Progenitor cell of endocrine pancreas (in vitro differentiated cells): ENCODE measurements around the gene PDPK1. TPM values are rescaled to one million over a fixed set of nuclear protein-coding genes. Genes with fewer than 3 reads are reported as not detected.
A peak's percentile ranks its signal among the peaks of the same experiment; 100 is the strongest.
"Not testable (repeated sequence)": the region's sequence is repeated elsewhere in the genome, so short reads cannot be mapped to it uniquely, and the experiment has no call there.

ENCODE experiments used
- DNase-seq: peaks from one replicate; pipeline ENCODE4 v3.0.0; 2021; ENCODE audit warnings: low spot score; ENCODE audit not compliant: unreplicated experiment
- H3K27ac Mint-ChIP-seq: 2 replicates; pipeline ENCODE4 v1.8.0; 2021; ENCODE audit warnings: mild to moderate bottlenecking, moderate library complexity, mixed read lengths
- H3K27me3 Mint-ChIP-seq: 2 replicates; pipeline ENCODE4 v1.8.0; 2021; ENCODE audit warnings: mixed read lengths
- H3K36me3 Mint-ChIP-seq: 2 replicates; pipeline ENCODE4 v1.8.0; 2022; ENCODE audit warnings: mixed read lengths; ENCODE audit not compliant: insufficient read depth
- H3K4me1 Mint-ChIP-seq: 2 replicates; pipeline ENCODE4 v1.8.0; 2021; ENCODE audit warnings: low read depth, mixed read lengths
- H3K4me3 Mint-ChIP-seq: 2 replicates; pipeline ENCODE4 v1.8.0; 2021; ENCODE audit warnings: low read depth, mild to moderate bottlenecking, moderate library complexity, mixed read lengths
- H3K9me3 Mint-ChIP-seq: 2 replicates; pipeline ENCODE4 v1.8.0; 2021; ENCODE audit warnings: low read depth, mixed read lengths
- total RNA-seq: library from RNA; stranded (reverse); gene quantifications from 2 replicates; pipeline ENCODE4 v1.2.1, GENCODE V29; 2021
- TF ChIP-seq, protein P1 (sequence below): fragments of 200-600 bp; sonication (generic); IDR thresholded peaks from one replicate; pipeline ENCODE4 v1.5.0; 2021; ENCODE audit warnings: antibody characterized with exemption, mild to moderate bottlenecking; ENCODE audit not compliant: unreplicated experiment

PDPK1 gene
- total RNA-seq, 1 donor from 2014 or later = 45.0 TPM

DNA sequence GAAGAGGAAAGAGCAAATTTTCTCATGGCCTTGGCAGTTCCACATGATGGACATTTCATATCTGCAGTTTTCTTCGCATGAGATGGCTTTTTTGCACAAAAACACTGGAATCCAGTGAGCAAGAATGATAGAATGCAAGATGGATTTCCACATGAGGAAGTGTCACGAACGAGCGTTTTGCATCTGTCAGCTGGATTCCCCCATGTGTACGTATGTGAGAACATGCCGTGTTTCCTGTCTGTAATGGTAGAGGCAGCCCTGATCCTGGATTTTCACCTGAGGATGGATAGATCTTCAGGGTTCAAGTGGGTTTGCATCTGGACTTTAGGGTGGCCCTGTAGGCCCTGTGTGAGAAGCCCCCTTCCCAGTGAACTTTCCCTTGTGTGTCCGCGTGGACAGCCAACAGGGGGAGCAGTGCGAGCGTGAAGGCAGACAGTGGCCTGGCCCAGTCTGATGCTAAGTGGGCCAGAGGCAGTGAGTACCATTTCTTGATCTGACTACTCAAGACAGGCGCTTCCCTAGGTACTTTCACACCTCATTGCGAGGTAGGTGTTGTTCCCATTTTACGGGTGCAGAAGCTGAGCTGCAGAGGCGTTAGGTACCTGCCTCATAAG lies 2.1 kb downstream of the PDPK1 start:
- H3K9me3 Mint-ChIP-seq, DNase-seq, H3K27me3 Mint-ChIP-seq, H3K27ac Mint-ChIP-seq, H3K36me3 Mint-ChIP-seq, H3K4me1 Mint-ChIP-seq: not testable (repeated sequence)
- peak overlapping the region; percentile 71 for H3K4me3 Mint-ChIP-seq
- TF ChIP-seq, protein P1, sequence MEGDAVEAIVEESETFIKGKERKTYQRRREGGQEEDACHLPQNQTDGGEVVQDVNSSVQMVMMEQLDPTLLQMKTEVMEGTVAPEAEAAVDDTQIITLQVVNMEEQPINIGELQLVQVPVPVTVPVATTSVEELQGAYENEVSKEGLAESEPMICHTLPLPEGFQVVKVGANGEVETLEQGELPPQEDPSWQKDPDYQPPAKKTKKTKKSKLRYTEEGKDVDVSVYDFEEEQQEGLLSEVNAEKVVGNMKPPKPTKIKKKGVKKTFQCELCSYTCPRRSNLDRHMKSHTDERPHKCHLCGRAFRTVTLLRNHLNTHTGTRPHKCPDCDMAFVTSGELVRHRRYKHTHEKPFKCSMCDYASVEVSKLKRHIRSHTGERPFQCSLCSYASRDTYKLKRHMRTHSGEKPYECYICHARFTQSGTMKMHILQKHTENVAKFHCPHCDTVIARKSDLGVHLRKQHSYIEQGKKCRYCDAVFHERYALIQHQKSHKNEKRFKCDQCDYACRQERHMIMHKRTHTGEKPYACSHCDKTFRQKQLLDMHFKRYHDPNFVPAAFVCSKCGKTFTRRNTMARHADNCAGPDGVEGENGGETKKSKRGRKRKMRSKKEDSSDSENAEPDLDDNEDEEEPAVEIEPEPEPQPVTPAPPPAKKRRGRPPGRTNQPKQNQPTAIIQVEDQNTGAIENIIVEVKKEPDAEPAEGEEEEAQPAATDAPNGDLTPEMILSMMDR = peak; percentile 50

DNA sequence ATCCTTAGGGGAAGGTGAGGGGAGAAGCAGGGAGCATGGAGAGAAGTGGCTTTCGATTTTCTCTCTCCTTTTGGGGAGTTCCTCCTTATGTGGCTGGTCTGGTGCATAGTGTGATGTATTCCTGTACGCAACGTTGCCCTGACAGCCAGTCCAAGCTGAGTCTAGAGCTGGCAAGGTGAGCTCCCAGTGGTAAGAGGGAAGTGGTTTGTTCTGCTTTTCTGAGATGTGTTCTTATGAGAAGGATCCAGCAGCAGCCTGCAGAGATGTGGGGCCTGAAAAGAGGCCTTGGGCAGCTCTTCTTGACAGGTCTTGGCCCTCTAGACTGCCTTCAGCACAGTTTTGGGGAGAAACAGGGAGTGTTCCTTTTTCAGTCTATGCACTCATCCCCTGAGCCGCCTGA lies 3.1 kb downstream of the PDPK1 start:
- not testable (repeated sequence) for DNase-seq, H3K9me3 Mint-ChIP-seq, H3K4me3 Mint-ChIP-seq, H3K27me3 Mint-ChIP-seq, H3K36me3 Mint-ChIP-seq, H3K4me1 Mint-ChIP-seq
- H3K27ac Mint-ChIP-seq = peak overlapping the region; percentile 62

DNA sequence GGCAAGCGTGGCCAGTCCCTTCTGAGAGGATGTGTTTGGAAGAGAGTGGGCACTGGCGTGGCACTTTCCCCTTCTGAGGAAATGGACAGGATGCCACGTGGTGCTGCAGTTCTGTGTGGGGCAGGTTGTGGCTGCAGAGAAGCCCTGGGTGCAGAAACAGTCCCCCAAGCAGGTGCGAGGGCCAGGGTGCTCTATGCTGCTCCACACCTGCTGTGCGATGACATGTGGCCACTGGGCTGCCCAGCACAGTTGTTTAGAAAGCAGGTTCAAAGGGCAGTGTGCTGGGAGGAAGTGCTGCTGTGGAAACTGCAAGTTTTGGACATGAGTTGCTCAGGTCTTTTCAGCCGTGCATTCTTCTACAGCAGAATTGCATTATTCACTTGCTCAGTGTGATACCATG lies 3.6 kb downstream of the PDPK1 start:
- H3K4me3 Mint-ChIP-seq, H3K27ac Mint-ChIP-seq, H3K27me3 Mint-ChIP-seq, H3K4me1 Mint-ChIP-seq, DNase-seq, H3K36me3 Mint-ChIP-seq, H3K9me3 Mint-ChIP-seq: not testable (repeated sequence)

DNA sequence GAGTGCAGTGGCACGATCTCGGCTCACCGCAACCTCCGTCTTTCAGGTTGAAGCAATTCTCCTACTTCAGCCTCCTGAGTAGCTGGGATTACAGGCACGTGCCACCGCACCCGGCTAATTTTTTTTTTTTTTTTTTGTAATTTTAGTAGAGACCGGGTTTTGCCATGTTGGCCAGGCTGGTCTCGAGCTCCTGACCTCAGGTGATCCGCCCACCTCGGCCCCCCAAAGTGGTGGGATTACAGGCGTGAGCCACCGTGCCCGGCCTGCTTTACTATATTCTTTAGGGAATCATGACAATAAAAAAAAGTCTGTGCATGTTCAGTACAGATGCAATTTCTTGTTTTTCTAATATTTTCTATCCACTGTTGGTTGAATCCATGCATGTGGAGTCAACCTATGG lies 6.0 kb downstream of the PDPK1 start:
- H3K9me3 Mint-ChIP-seq, H3K4me3 Mint-ChIP-seq, DNase-seq, H3K4me1 Mint-ChIP-seq, H3K27ac Mint-ChIP-seq, H3K36me3 Mint-ChIP-seq, H3K27me3 Mint-ChIP-seq: not testable (repeated sequence)

DNA sequence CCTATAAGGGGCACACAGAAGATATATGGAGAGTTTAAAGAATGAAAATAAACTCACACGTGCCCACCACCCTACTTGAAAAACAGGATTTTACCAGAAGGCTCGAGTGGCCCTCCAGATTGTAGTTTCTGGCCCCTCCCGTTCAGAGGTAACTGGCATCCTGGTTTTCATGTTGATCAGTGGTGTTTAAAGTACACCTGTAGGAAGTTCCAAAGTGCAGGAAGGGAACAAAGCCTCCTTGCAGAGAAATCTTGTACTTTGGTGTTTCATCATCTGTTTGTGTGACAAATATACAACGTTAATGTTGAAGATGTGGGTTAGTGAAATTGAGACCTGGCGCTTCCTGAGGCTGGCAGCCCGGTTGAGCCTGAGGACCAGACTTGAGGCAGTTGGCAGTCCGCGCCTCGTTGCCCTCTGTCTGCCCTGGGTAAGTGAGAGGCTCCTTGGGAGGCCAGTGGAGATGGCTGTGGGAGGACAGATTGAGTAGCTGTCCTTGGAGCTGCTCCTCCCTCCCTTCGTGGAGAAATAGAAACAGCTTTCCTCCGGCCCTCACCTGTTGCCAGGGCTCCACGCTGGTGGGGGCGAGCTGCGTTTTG lies 12.6 kb downstream of the PDPK1 start:
- H3K36me3 Mint-ChIP-seq, H3K4me1 Mint-ChIP-seq, H3K27ac Mint-ChIP-seq, H3K4me3 Mint-ChIP-seq, H3K27me3 Mint-ChIP-seq, DNase-seq, H3K9me3 Mint-ChIP-seq: not testable (repeated sequence)

DNA sequence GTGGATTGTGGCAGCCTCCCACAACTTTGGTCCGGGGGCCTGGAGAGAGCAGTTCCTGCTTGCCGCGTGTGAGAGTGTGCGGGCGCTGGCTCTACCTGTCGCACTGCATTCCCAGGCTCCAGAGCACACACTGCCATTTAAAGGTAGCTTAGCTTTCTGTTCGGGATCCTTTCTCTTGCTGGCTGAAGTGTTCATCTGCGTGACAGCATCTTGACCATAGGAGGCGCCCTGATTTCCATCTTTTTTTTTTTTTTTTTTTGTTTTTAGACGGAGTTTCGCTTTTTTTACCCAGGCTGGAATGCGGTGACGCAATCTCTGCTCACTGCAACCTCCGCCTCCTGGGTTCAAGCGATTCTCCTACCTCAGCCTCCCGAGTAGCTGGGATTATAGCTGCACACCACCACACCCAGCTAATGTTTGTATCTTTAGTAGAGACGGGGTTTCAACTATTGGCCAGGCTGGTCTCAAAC lies 13.6 kb downstream of the PDPK1 start:
- not testable (repeated sequence) for H3K27me3 Mint-ChIP-seq, H3K4me1 Mint-ChIP-seq, H3K9me3 Mint-ChIP-seq, H3K4me3 Mint-ChIP-seq, DNase-seq, H3K36me3 Mint-ChIP-seq
- TF ChIP-seq, protein P1 = peak; percentile 55
- H3K27ac Mint-ChIP-seq = peak overlapping the region; percentile 85

DNA sequence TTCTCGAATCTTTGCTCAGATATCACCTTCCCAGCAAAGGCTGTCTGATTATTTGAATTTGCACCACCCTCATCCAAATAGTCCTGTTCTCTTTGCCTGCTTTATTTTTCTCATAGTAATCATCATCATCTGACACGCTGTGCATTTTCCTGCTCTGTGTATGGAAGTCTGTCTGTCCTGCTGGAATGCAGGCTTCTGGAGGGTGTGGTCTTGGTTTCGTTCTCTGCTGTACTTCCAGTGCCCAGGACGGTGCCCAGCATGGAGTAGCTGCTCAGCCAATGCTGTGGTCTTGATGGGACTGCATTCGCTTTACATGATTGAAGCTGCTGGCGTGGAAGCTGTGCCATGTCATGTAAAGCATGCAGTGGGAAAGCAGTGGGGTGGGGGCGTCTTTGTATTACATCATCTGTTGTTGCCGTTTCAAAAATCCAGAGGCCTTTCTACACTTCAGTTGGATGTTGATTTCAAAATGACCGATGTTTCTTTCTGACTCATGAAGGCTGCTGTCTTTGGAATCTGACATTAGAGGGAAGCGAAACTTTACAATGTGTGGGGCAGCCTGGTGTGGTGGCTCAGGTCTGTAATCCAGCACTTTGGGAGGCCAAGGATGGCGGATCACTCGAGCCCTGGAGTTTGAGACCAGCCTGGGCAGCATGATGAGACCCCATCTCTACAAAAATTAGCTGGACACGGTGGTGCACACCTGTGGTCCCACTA lies 17.0 kb downstream of the PDPK1 start:
- H3K9me3 Mint-ChIP-seq, H3K27me3 Mint-ChIP-seq, H3K4me1 Mint-ChIP-seq, H3K36me3 Mint-ChIP-seq, H3K27ac Mint-ChIP-seq, H3K4me3 Mint-ChIP-seq, DNase-seq: not testable (repeated sequence)

DNA sequence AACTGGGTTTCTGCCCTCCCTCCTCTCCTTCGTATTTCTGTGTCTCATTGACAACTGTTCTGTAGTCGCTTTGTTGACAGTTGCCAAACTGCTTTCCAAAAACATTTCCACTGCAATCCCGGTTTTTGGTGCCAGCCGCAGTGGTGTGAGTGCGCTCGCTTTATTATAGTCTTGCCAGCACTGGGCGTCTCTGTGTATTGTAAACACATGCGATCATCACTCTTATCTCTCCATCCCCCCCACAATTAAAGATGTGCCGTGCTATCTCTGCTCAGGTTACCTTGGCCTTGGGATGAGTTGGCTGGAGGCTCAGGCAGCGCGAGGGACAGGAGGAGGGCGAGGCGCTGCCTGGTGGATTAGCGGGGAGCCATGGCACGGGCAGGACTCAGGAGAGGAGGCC lies 19.3 kb downstream of the PDPK1 start:
- not testable (repeated sequence) for H3K4me3 Mint-ChIP-seq, H3K9me3 Mint-ChIP-seq, H3K4me1 Mint-ChIP-seq, H3K36me3 Mint-ChIP-seq, H3K27me3 Mint-ChIP-seq, DNase-seq, H3K27ac Mint-ChIP-seq

DNA sequence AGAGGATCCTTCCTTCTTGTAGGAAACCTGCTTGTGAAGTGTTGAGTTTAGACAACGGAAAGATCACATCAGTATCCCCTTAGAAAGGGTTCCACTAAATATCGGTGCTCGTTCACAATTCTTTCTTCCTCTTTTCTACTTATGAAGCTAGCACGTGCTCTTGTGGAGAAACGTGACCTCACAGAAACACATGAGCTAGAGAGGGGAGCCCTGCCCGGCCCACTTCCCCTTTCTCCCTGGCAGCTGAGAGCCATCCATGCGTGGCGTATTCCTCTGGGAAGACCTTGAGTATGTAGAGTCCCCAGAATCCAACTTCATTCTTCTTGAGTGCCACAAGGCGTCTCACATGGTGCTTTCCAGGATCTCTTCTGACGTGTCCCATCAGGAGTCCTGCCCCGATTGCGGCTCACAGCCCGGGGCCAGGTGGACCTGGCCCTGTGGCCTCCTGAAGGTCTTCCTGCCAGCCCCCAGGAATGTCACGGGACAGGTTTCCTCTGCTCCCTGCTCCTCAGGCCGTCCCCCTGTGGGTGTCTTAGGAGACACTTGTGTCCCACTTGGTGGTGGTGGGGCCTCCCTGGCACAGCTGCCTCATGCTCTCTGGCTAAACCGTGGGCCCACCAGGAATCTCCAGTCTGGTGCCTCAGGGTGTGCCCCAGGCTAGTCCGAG lies 22.4 kb downstream of the PDPK1 start:
- not testable (repeated sequence) for H3K27me3 Mint-ChIP-seq, H3K36me3 Mint-ChIP-seq, DNase-seq, H3K4me1 Mint-ChIP-seq, H3K9me3 Mint-ChIP-seq, H3K27ac Mint-ChIP-seq, H3K4me3 Mint-ChIP-seq
